Measurements from ENCODE around the gene CDADC1. TPM values are rescaled to one million over a fixed set of nuclear protein-coding genes. Genes with fewer than 3 reads are reported as not detected.

Gene CDADC1
- polyA plus RNA-seq, 1 donor from 2014 or later = 11.6 TPM

DNA sequence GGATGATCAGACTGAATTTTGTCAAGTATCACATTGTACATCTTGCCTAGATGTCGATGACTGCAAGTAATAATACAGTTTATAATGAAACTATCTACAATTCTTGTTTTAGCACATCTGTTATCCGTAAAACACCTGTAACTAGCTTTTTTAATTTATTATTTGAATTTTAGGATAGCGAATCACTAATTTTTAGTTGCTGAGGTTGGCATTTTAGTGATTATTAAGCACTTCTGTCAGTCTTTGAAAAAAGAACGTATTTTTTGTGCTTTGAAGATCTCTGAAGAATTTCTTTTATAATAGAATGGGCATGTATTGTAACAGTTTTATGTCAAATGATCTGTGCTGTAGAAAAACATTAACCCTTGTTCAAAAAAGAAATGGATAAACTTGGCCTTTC, 39.1 kb upstream of the CDADC1 start:
- Histone ChIP-seq H3K79me2 (replicated peaks; ENCODE audit: insufficient read depth, low read length) (no peaks in the 10 kb centered on the region), H3F3A (ENCODE audit: insufficient read depth, low read length, poor library complexity, severe bottlenecking) (no peaks in the 10 kb centered on the region), H4K20me1 (ENCODE audit: insufficient read depth) (no peaks in the 10 kb centered on the region), H3K9me2 (ENCODE audit: insufficient read depth, low read length) (no peaks in the 10 kb centered on the region), H3K4me2 (ENCODE audit: low read length) (no peak overlapping the region), H3K4me3 (ENCODE audit: low read length) (no peak overlapping the region), H3K27me3 (ENCODE audit: insufficient read depth, low read depth, low read length) (no peaks in the 10 kb centered on the region), H3K36me3 (ENCODE audit: insufficient read depth, low read length) (peaks cover 23% of the 10 kb centered on the region), H2AFZ (ENCODE audit: low read depth, low read length) (no peak overlapping the region), H3K9ac (ENCODE audit: low read length) (no peak overlapping the region), H3K9me3 (ENCODE audit: low read length) (no peaks in the 10 kb centered on the region), H3K27ac (ENCODE audit: low read length) (no peak overlapping the region)
- no peak for TF ChIP-seq REST (IDR thresholded peaks at IDR 0.05; ENCODE audit: borderline replicate concordance)

- no peaks in the 10 kb centered on the region for H4K20me1 ChIP-seq (ENCODE audit: insufficient read depth)
- no peaks in the 10 kb centered on the region for H3K27me3 ChIP-seq (ENCODE audit: insufficient read depth, low read depth, low read length)
Observed at GRCh38 chr13:49210114-49210513, 37.6 kb upstream of the CDADC1 start.

More at GRCh38 chr13:49210114-49210513, 37.6 kb upstream of the CDADC1 start:
- H3K9me2 ChIP-seq (ENCODE audit: insufficient read depth, low read length) = no peaks in the 10 kb centered on the region
- H3K27ac ChIP-seq (ENCODE audit: low read length) = no peak overlapping the region
- H3K79me2 ChIP-seq (replicated peaks; ENCODE audit: insufficient read depth, low read length) = no peaks in the 10 kb centered on the region
- TF ChIP-seq REST (IDR thresholded peaks at IDR 0.05; ENCODE audit: borderline replicate concordance) = no peak
- TF ChIP-seq EP300 (conservative IDR thresholded peaks at IDR 0.05; ENCODE audit: poor library complexity, severe bottlenecking) = no peak
- no peak for TF ChIP-seq EZH2 (IDR thresholded peaks at IDR 0.05; ENCODE audit: borderline replicate concordance, insufficient read depth, low read length, poor library complexity, severe bottlenecking)
- no peak for TF ChIP-seq POLR2AphosphoS5 (IDR thresholded peaks at IDR 0.05)
- TF ChIP-seq CTCF (IDR thresholded peaks at IDR 0.05; ENCODE audit: poor library complexity, severe bottlenecking) = no peak
- TF ChIP-seq TAF1 (IDR thresholded peaks at IDR 0.05; ENCODE audit: low read depth) = no peak
- no peak for TF ChIP-seq MXI1 (conservative IDR thresholded peaks at IDR 0.05; ENCODE audit: poor library complexity, severe bottlenecking)
- H3K9ac ChIP-seq (ENCODE audit: low read length) = no peak overlapping the region
- no peak overlapping the region for H3K4me2 ChIP-seq (ENCODE audit: low read length)
- no peak overlapping the region for H2AFZ ChIP-seq (ENCODE audit: low read depth, low read length)
- no peaks in the 10 kb centered on the region for H3K9me3 ChIP-seq (ENCODE audit: low read length)
- no peak overlapping the region for H3K4me3 ChIP-seq (ENCODE audit: low read length)
- peaks cover 20% of the 10 kb centered on the region for H3K36me3 ChIP-seq (ENCODE audit: insufficient read depth, low read length)
- no peaks in the 10 kb centered on the region for H3F3A ChIP-seq (ENCODE audit: insufficient read depth, low read length, poor library complexity, severe bottlenecking)

Data from neural cell (in vitro differentiated cells).